Uterus (tissue), 2 donors: ENCODE results near the gene NTN4.

Experiments
- CTCF ChIP-seq, 4 experiments: fragments of 200-600 bp in 2 of 4; fragments of 450-650 bp in 2 of 4; sonication (generic) in 2 of 4; IDR thresholded peaks; one replicate each; pipeline ENCODE4 v1.5.1; 2016 to 2019; ENCODE audit warnings: antibody characterized with exemption in 4 of 4, mild to moderate bottlenecking in 2 of 4, moderate library complexity in 1 of 4
- POLR2A ChIP-seq, 2 donors: fragments of 450-650 bp; IDR thresholded peaks; one replicate each; pipeline ENCODE4 v1.6.1; 2016; ENCODE audit warnings: antibody characterized with exemption in 2 of 2, mild to moderate bottlenecking in 1 of 2, moderate library complexity in 1 of 2

- TF ChIP-seq CTCF (IDR thresholded peaks at IDR 0.05) (no peak), POLR2A (IDR thresholded peaks at IDR 0.05) (no peak)
Measured at GRCh38 chr12:95626854-95627253, 163.7 kb downstream of the NTN4 start.
